DOHH2 (cell line): ENCODE data around the gene LTV1.

Source experiments
- H3F3A ChIP-seq: fragments of 200-600 bp; sonication (generic), shearing (Covaris generic); 2 replicates; pipeline ENCODE4 v1.6.0; 2016; ENCODE audit warnings: antibody characterized with exemption, mild to moderate bottlenecking; ENCODE audit not compliant: control insufficient read depth, insufficient read depth
- H3K27ac ChIP-seq: fragments of 200-600 bp; sonication (generic); 2 replicates; pipeline ENCODE4 v1.5.1; 2014; ENCODE audit warnings: low read depth, mild to moderate bottlenecking, low read length, moderate library complexity
- H3K27me3 ChIP-seq: fragments of 200-600 bp; sonication (generic); 2 replicates; pipeline ENCODE4 v1.6.1; 2014; ENCODE audit warnings: mild to moderate bottlenecking, low read length, mixed read lengths; ENCODE audit not compliant: control insufficient read depth
- H3K36me3 ChIP-seq: fragments of 200-600 bp; sonication (generic); 2 replicates; pipeline ENCODE4 v1.6.1; 2014; ENCODE audit warnings: mild to moderate bottlenecking, low read length, moderate library complexity, mixed read lengths; ENCODE audit not compliant: control insufficient read depth
- H3K4me1 ChIP-seq: fragments of 200-600 bp; sonication (generic); 2 replicates; pipeline ENCODE4 v1.6.1; 2014; ENCODE audit warnings: mild to moderate bottlenecking, low read length, mixed read lengths; ENCODE audit not compliant: control insufficient read depth
- H3K4me2 ChIP-seq: fragments of 200-600 bp; sonication (generic); 2 replicates; pipeline ENCODE4 v1.6.0; 2014; ENCODE audit warnings: mild to moderate bottlenecking, low read length, moderate library complexity
- H3K4me3 ChIP-seq: fragments of 200-600 bp; sonication (generic); 2 replicates; pipeline ENCODE4 v1.5.1; 2014; ENCODE audit warnings: mild to moderate bottlenecking, low read length, mixed read lengths
- H3K79me2 ChIP-seq: fragments of 200-600 bp; sonication (generic); 2 replicates; pipeline ENCODE4 v1.6.1; 2014; ENCODE audit warnings: mild to moderate bottlenecking, low read length, mixed read lengths; ENCODE audit not compliant: control insufficient read depth
- H3K9me2 ChIP-seq: fragments of 200-600 bp; sonication (generic); replicated peaks from 2 replicates; pipeline ENCODE4 v1.6.1; 2014; ENCODE audit warnings: mild to moderate bottlenecking, low read length, mixed read lengths; ENCODE audit not compliant: control insufficient read depth
- H3K9me3 ChIP-seq: fragments of 200-600 bp; sonication (generic); 2 replicates; pipeline ENCODE4 v1.6.1; 2014; ENCODE audit warnings: antibody characterized with exemption, low read length, mixed read lengths; ENCODE audit not compliant: control insufficient read depth, insufficient read depth
- H4K20me1 ChIP-seq: fragments of 200-600 bp; sonication (generic); 2 replicates; pipeline ENCODE4 v1.6.0; 2014; ENCODE audit warnings: low read depth, mild to moderate bottlenecking, antibody characterized with exemption, low read length, moderate library complexity; ENCODE audit not compliant: control insufficient read depth, insufficient read depth
- EZH2phosphoT487 ChIP-seq: fragments of 200-600 bp; sonication (generic); IDR thresholded peaks from 2 replicates; pipeline ENCODE4 v1.6.1; 2017; ENCODE audit warnings: borderline replicate concordance, mild to moderate bottlenecking, antibody characterized with exemption, low read length, moderate library complexity, mixed read lengths
- TF ChIP-seq, protein P1 (sequence below): fragments of 200-600 bp; sonication (generic); IDR thresholded peaks from one replicate; pipeline ENCODE4 v1.5.1; 2014; ENCODE audit warnings: antibody characterized with exemption, mild to moderate bottlenecking, low read depth, low read length; ENCODE audit not compliant: poor library complexity, severe bottlenecking

Gene LTV1

DNA sequence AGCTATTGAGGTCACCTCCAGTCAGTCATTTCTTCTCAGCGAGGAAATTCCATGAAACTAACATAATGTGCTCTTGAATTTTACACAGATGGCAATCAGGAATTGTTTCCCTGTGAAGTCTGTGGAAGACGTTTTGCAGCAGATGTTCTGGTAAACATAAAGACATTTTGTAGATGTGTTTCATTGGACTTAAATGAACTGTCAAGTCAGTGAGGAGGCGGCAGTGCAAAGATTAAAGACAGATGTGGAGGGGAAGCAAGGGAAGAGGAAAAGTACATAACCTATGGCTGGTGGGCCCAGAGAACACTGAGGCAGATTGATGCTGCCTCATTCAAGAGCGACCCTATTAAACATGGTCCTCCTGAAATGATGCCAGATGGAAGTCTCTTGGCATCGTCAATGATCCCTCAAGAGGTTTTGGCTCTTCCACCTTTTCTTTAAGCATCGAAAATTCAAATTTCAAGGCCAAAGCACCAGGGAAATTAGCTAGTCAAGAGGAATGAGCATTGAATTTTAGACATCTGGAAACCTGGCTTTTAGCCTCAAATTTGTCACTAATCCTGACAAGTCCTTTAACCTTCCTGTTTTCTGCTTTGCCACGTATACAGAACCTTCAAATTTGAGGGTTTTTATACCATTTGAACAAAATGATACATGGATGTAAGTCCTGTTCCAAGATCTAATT lies 41.2 kb downstream of the LTV1 start:
- no peaks in the 10 kb centered on the region for H3K27me3 ChIP-seq
- no peak overlapping the region for H3K4me2 ChIP-seq
- H3K79me2 ChIP-seq = no peaks in the 10 kb centered on the region
- TF ChIP-seq, protein P1, sequence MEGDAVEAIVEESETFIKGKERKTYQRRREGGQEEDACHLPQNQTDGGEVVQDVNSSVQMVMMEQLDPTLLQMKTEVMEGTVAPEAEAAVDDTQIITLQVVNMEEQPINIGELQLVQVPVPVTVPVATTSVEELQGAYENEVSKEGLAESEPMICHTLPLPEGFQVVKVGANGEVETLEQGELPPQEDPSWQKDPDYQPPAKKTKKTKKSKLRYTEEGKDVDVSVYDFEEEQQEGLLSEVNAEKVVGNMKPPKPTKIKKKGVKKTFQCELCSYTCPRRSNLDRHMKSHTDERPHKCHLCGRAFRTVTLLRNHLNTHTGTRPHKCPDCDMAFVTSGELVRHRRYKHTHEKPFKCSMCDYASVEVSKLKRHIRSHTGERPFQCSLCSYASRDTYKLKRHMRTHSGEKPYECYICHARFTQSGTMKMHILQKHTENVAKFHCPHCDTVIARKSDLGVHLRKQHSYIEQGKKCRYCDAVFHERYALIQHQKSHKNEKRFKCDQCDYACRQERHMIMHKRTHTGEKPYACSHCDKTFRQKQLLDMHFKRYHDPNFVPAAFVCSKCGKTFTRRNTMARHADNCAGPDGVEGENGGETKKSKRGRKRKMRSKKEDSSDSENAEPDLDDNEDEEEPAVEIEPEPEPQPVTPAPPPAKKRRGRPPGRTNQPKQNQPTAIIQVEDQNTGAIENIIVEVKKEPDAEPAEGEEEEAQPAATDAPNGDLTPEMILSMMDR = no peak
- TF ChIP-seq EZH2phosphoT487 = no peak
- H3K9me3 ChIP-seq = no peaks in the 10 kb centered on the region
- H3K9me2 ChIP-seq = no peaks in the 10 kb centered on the region
- no peaks in the 10 kb centered on the region for H4K20me1 ChIP-seq
- no peaks in the 10 kb centered on the region for H3K4me1 ChIP-seq
- H3K4me3 ChIP-seq = no peak overlapping the region
- no peak overlapping the region for H3K27ac ChIP-seq
- H3K36me3 ChIP-seq = no peaks in the 10 kb centered on the region
- no peaks in the 10 kb centered on the region for H3F3A ChIP-seq

DNA sequence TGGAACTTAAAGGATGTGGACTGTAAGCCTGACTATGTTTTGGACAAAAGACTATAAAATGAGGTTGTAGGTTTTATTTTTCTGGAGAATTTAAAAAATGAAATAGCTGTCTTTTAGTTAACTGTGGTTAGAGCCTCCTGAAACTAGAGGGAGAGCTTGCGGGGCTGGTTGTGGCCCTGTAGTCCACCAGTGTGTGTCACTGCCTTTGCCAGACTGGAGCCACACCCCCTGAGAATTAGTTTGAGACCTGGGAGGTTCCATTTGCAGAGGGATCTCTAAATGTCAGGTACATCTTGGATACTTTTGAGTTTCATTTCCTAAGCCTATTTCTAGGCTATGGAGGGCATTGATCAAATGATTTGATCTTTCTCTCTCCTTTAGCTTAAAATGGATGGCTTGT lies 42.0 kb downstream of the LTV1 start:
- Histone ChIP-seq H3K27me3 (no peaks in the 10 kb centered on the region), H3K36me3 (no peaks in the 10 kb centered on the region), H4K20me1 (no peaks in the 10 kb centered on the region), H3K4me1 (no peaks in the 10 kb centered on the region), H3K27ac (no peak overlapping the region), H3F3A (no peaks in the 10 kb centered on the region), H3K4me3 (no peak overlapping the region), H3K9me2 (no peaks in the 10 kb centered on the region), H3K4me2 (no peak overlapping the region), H3K79me2 (no peaks in the 10 kb centered on the region), H3K9me3 (no peaks in the 10 kb centered on the region)
- TF ChIP-seq, protein P1 = no peak
- no peak for TF ChIP-seq EZH2phosphoT487

DNA sequence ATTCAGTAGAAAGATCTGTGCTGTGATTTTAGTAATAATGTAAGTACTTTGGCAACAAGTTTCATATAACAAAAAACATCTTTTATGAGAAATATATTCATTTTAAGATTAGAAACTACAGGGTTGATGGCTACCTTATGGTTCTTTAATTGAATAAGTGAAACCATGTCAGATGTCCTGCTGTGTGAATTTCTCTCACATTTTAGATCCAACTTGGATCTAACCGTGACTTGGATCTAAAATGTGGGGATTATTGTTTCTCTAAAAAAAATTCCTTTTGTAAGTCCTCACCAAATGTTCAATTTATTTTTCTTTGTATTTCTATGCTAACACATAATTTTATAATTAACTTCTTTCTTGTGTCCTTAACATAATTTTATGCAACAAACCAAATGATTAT lies 51.5 kb downstream of the LTV1 start:
- TF ChIP-seq, protein P1 = no peak
- no peak for TF ChIP-seq EZH2phosphoT487
- no peak overlapping the region for H3K4me3 ChIP-seq
- no peaks in the 10 kb centered on the region for H3K9me2 ChIP-seq
- no peaks in the 10 kb centered on the region for H3K4me1 ChIP-seq
- no peaks in the 10 kb centered on the region for H3K9me3 ChIP-seq
- H3F3A ChIP-seq = no peaks in the 10 kb centered on the region
- H4K20me1 ChIP-seq = no peaks in the 10 kb centered on the region
- H3K36me3 ChIP-seq = no peaks in the 10 kb centered on the region
- H3K79me2 ChIP-seq = no peaks in the 10 kb centered on the region
- no peak overlapping the region for H3K4me2 ChIP-seq
- no peak overlapping the region for H3K27ac ChIP-seq
- H3K27me3 ChIP-seq = no peaks in the 10 kb centered on the region
